PC-3 (cell line): Measurements from ENCODE around the gene CDH13.

Experiments
- CTCF ChIP-seq: fragments of 300-600 bp; sonication (generic); conservative IDR thresholded peaks from 2 replicates; pipeline ENCODE4 v1.5.1; 2017; ENCODE audit warnings: antibody characterized with exemption, low read depth, mild to moderate bottlenecking, low read length
- EZH2 ChIP-seq: fragments of 300-600 bp; sonication (generic); IDR thresholded peaks from one replicate; pipeline ENCODE4 v1.6.1; 2017; ENCODE audit warnings: antibody characterized with exemption, mild to moderate bottlenecking, low read length; ENCODE audit not compliant: unreplicated experiment
- EZH2phosphoT487 ChIP-seq: fragments of 300-600 bp; sonication (generic); IDR thresholded peaks from 2 replicates; pipeline ENCODE4 v1.6.1; 2018; ENCODE audit warnings: mild to moderate bottlenecking, antibody characterized with exemption, low read length, borderline replicate concordance

- TF ChIP-seq CTCF, result no peak
- TF ChIP-seq EZH2, result no peak
- TF ChIP-seq EZH2phosphoT487, result no peak
Observed at GRCh38 chr16:83549316-83550182, 922.8 kb downstream of the CDH13 start.
